GM23248 (cell line): ENCODE results near the gene TCF12.

Experiments
- EZH2 ChIP-seq: fragments of 200-600 bp; sonication (generic); IDR thresholded peaks from 2 replicates; pipeline ENCODE4 v1.6.1; 2018; ENCODE audit warnings: antibody characterized with exemption, mild to moderate bottlenecking; ENCODE audit not compliant: insufficient read depth, poor library complexity, severe bottlenecking
- EZH2phosphoT487 ChIP-seq: fragments of 200-600 bp; sonication (generic); IDR thresholded peaks from 2 replicates; pipeline ENCODE4 v1.6.1; 2018; ENCODE audit warnings: antibody characterized with exemption, moderate library complexity, mild to moderate bottlenecking, low read depth; ENCODE audit not compliant: insufficient read depth

DNA sequence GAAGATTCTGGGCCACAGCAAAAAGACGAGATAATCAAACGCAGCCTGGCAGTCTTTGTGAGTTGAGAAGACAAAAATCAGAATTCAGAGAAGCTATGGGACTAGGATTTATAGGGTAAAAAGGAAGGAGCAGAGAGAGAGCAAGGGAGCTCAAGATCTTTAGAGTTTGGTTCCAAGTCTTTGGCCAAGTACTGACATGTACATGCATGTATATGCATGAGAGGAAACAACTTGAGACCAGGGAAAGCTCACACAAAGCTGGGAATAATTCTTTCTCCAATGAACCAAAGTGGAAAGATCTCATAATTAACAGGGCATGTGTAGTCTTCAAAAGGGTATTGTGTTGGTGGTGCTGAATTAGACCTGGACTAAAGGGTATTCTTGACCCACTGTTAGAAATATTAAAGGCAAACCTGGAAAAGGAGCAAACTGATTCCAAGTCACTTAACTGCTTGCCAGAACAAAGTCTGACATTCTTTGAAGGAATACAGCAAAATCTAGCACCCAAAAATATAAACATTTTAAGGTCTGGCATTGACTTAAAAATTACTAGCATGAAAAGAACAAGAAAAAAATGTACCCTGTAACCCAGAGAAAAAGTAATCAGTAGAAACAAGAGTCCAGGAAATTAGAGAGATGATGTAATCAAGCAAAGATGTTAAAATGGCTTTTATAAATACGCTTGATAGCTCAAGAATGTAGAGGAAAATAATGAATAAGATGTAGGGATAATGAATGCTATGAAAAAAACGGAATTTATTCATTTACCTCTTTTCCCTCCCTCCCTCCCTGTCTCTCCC is 231.8 kb downstream of the TCF12 start:
- TF ChIP-seq EZH2phosphoT487 (no peak), EZH2 (no peak)
